Stimulated activated CD8-positive, alpha-beta memory T cell treated with anti-CD3 and anti-CD28 coated beads, Interleukin-12 subunit alpha, Interleukin-12 subunit beta, amount 100 ng/mL, for 1 hour (primary cell): ENCODE results near the gene MCF2L.

Source experiments
- DNase-seq: peaks from one replicate; pipeline ENCODE4 v3.0.0-alpha.2; 2020; ENCODE audit warnings: low read depth

MCF2L gene

DNA sequence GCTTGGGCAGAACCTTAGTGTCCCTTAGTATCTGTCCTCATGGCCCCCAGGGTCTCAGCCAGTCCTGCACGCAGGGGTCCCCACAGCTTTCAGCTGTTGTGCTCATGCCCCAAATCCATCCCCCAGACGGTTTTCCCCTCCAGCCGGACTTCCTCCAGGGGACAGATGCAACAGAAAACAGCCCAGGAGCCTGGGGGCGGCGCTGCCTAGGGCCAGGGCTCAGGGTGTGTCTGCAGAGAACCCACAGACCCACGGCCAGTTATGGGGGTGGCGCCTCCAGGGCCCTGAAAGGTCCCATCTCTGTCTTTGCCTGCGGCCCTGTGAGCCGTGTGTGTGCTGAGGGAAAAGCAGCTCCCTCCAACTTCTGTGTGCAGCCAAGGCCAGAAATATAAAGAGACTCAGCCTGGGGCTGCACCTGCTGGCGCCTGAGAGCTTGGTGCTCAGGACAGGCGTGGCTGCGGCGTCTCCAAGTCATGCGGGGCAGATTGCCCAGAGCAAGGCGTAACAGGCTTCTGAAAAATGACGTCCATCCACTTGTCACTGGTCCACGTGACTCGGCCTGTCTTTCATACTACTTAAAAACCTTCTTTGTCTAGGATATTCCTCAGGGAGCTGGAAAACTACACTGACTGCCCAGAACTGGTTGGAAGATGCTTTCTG, 114.5 kb downstream of the MCF2L start:
- no peak for DNase-seq

DNA sequence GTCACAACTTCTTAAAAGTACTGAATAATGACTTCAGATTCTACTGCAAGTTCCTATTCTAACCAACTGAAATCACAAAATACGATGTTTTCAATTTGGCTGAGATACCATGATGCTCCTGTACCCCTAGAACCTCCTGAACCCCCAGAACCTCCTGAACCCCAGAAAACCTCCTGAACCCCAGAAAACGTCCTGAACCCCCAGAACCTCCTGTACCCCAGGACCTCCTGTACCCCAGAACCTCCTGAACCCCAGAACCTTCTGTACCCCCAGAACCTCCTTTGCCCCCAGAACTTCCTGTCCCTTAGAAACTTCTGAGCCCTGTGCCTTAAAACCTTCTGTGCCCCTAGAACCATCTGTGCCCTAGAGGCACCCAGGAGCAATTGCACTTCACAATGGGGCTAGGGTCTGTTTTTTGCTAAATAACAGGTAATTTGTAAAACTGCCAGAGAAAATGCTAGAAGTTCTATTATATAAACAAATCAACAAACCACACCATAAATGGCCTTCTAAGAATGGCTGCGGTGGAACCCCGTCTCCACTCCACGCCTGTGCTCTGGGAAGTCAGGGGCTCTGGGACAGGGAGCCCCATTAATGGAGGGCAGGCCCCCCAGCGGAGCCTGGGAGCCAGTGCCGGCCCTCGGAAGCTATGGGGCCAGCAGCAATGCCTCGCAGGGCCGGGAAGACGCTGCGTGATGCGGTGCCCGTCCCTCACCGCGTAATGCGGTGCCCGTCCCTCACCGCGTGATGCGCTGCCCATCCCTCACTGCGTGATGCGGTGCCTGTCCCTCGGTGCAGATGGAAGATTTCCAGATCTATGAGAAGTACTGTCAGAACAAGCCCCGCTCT, 115.3 kb downstream of the MCF2L start:
- no peak for DNase-seq

DNA sequence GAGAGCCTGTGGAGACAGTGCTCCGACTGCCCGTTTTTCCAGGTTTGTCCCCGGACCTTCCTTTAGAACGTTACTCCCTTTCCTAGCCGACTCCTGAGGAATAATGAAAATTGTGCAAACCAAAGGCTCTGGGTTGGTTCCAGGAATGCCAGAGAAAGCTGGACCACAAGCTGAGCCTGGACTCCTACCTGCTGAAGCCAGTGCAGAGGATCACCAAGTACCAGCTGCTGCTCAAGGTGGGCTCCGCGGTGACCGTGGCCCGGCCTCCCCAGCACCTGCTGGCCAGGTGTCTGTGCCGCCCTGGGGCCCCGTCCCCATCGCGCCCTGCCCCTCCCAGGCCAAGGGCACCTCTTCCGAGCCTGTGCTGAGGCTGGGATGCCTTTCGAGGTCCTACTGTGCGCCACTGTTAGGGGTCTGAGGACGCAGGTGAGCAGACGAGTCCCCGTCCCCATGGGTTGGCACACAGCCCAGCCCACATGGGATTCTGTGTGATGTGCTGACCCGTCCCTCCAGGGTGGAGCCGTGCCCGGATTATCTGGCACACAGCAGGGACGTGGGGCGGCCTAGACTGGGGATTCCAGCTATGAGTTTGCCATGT, 116.0 kb downstream of the MCF2L start:
- DNase-seq, result no peak

DNA sequence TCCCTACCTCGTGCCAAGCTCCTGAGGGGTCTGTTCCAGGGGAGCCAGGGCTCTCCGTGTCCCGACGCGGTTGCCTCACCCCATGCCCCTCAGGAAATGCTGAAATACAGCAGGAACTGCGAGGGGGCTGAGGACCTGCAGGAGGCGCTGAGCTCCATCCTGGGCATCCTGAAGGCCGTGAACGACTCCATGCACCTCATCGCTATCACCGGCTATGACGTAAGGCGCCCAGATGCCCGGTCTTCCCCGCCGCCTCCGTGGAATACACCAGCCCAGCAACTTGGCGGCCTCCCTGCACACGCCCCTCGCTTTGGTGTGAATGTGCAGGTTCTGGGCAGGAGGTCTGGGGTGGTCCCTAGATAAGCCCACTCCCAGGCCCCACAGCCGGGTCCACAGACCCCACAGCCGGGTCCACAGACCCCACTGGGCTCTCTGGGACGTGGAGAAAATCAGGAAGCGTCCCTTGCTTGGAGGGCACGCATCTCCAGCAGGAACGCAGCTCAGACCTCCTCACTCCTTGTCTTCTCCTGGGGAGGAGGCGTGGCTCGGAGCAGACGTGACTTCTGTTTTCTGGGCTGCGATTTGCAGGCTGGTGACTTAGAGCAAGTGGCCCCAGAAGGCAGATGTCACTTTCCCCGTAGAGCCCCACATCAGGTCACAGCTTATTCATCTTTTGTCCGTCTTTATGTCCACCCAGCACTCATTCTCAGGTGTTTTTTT, 117.2 kb downstream of the MCF2L start:
- DNase-seq, result no peak

DNA sequence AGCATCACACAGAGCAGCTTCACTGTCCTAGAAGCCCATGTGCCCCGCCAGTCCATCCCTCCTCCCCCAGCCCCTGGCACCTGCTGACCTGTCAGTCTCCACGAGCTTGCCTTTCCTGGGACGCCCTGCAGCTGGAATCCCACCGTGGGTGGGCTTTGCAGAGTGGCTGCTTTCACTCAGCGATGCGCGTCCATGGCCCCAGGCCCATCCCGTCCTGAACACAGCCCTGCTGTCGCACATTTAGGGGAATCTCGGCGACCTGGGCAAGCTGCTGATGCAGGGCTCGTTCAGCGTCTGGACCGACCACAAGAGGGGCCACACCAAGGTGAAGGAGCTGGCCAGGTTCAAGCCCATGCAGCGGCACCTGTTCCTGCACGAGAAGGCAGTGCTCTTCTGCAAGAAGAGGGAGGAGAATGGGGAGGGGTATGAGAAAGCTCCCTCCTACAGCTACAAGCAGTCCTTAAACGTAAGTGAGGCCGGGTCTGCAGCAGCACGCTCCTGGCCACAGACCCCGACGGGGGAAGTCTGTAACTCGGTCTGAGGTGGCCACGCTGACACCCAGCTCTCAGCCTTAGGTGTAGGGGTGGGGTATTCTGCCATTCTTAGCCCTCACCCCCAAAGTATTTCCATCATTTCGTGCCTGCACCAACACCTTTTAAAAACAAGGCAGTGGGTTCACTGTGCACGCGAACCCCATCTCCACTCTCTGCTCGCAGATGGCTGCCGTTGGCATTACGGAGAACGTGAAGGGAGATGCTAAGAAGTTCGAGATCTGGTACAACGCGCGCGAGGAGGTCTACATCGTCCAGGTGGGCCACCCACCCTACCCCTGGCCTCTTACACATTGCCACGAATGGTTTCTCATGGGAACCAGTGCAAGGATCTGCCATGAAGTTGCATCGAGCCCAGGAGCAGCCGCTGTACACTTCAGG, 118.2 kb downstream of the MCF2L start:
- no peak for DNase-seq

DNA sequence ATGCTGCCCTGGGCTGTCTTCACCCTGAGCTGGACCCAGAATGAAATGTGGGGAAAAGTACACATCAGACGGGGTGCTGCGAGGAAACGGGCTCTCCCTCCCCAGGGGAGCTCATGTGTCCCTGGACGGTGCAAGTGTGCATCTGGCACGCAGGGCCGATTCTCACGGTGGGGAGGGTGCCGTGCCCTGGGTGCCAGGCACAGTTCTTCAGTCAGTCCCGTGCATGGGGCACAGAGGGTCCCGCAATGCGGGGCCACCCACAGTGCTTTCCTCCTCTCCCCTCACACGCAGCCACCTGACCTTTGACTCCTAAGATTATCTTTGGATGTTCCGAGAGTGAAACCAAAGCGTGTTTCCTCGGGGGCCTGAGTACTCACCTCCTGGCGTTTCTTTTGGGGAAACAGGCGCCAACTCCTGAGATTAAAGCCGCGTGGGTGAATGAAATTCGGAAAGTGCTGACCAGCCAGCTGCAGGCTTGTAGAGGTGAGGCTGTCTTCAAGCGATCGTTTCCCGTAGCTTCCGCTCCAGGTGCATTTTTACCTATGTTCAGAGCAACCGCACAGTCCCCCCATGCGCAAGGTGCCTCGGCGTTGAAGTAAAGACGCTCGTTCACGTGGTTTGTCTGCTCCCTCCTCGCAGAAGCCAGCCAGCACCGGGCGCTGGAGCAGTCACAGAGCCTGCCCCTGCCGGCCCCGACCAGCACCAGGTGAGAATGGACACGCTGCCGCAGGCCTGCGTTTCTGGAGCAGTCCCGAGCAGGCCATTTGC, 119.1 kb downstream of the MCF2L start:
- no peak for DNase-seq

DNA sequence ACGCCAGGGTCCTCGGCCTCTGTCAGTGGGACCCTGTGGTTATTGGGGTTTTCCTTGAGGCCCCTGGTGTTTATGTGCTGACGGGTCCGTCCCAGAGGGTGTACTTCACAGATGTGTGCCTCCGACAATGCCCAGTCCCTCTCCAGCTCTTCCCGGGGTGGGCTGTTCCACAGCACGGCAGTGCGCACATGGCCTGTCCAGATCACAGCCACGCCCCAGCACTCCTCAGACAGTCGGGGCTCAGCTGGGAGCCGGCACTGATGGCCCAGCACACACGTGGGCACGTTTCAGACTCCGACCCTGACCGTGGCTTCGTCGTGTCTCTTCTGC, 119.6 kb downstream of the MCF2L start:
- no peak for DNase-seq

GRCh38 chr13:113089693-113090414, 120.8 kb downstream of the MCF2L start:
- no peak for DNase-seq

DNA sequence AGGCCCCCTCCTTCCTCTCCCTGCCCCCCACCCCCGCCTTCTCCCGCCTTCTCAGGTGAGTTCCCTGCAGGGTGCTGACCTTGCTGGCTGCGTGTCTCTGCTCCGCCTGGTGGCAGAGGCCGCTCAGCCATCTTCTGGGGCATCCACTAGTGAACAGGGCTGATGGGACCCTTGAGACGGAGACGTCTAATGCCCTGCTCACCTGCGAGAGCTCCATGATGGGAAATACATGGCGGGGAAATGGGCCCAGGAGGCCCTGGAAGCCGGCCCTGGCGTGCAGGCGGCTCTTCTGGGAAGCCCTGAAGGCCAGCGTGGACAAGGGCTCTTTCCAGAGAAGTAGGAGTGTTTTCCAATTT, 121.4 kb downstream of the MCF2L start:
- no peak for DNase-seq

DNA sequence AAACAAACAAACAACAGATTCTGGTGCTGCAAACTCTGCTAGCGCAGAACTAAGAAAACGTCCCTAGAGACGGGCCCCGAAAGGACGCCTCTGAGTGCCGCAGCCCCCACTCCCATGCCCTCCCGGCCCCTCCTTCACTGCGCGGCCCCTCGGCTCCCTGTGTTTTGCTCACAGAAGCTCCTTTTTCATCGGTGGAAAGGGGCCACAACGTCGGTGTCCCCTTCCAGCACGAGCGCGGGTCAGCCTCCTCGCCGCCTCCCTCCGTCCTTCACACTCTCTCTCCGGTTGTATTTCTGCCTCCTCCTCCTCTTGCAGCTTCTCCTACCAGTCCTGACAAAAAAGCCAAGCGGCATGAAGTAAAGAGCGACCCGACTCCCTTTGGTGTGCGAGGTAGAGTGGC, 121.8 kb downstream of the MCF2L start:
- DNase-seq, result no peak

DNA sequence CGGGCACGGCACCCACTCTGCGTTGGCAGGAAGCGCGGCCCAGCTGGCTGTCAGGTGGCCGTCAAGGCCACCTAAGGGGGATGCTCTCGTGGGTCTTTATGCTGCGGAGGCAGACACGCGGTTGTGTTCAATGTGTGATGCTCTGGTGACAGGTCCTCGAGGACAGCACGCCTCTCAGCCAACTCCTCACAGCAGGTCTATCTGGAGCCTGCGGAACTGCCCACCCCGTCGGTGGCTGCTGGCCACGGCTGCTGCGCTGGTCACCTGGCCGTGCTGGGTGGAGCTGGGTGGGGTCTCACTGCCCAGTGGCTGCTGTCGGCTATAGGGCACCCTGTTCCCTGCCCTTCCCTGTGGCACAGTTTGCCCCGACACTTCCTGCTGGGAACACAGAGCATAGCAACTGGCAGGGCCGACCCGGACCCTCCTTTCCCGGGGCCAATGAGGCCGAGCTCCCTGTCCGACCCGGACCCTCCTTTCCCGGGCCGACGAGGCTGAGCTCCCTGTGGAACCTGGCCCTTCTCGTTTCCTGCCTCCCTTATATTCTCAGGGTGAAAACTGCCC, 122.3 kb downstream of the MCF2L start:
- no peak for DNase-seq

DNA sequence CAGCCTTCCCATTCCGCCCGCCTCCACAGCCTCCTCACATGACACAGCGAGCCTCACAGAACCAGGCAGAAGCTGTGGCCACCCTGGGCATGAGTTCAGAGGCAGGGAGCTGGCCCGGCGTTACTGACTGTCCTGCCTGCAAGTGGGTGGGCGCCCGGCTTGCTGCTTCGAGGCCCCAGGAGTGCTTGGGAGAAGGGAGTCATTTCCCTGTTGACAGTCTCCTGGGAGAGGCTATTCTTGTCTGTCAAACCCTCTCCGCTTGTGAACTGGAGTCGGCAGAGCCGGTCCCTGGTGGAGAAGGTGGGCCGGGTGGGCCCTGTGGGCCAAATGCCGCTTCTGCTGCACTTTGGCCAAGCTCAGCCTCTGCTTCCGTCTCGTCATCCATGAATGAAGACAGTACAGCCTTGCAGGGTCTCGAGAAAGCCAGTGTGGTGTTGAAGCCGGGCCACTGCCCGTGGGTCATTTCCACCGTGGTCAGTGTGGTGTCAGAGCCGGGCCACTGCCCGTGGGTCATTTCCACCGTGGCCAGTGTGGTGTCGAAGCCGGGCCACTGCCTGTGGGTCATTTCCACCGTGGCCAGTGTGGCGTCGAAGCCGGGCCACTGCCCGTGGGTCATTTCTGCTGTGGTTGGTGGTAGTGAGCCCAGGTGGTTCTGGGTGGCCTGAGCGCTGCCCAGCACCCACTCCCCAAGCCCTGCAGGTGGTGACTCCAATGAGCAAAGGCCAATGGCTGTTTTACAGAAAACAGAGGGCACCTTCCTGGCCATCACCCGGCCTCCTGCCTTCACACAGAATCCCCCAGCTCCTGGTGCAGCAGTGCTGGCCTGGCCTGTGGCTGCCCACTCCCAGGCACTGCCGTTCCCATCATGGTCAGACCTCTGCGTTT, 123.1 kb downstream of the MCF2L start:
- DNase-seq, result no peak

GRCh38 chr13:113092776-113093579, 124.0 kb downstream of the MCF2L start:
- no peak for DNase-seq

DNA sequence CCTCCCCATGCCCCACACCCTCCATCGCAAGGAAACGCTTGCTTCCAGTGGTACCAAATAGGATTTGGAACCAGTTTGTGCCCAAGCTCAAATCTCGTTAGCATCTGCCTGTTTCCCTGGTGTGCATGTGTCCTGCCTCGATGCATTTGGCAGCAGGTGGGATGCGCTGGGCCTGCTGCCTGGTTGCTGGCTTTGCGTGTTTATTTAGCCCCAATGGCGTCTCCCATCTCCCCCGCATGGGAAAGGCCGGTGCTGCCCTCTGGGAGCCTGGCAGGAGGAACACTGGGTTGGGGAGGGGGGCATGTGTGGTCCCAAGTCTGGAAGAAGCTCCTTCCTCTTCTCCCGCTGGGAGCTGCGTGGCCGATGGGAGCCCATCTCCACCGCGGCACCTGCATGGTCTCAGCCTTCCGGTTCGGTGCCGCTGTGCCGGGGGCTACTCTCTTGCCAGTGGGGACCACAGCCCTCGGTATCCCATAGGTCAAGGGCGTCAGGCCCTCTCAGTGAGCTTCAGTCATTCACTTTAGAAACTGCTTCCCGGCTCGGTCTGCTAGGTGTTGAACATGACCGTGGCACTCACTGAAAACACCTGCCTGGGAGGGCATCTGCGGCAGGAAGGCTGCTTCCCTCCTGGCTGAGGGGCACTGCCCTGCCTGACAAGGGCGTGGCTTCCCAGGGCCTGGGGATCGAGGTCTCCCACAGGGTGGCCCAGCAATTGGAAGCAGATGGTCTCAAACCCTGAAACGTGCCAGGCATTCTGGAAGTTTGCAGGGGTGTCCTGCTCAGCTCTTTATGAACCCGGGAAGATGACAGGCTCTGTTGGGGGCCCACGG, 124.8 kb downstream of the MCF2L start:
- no peak for DNase-seq

GRCh38 chr13:113094410-113094800, 125.4 kb downstream of the MCF2L start:
- no peak for DNase-seq

DNA sequence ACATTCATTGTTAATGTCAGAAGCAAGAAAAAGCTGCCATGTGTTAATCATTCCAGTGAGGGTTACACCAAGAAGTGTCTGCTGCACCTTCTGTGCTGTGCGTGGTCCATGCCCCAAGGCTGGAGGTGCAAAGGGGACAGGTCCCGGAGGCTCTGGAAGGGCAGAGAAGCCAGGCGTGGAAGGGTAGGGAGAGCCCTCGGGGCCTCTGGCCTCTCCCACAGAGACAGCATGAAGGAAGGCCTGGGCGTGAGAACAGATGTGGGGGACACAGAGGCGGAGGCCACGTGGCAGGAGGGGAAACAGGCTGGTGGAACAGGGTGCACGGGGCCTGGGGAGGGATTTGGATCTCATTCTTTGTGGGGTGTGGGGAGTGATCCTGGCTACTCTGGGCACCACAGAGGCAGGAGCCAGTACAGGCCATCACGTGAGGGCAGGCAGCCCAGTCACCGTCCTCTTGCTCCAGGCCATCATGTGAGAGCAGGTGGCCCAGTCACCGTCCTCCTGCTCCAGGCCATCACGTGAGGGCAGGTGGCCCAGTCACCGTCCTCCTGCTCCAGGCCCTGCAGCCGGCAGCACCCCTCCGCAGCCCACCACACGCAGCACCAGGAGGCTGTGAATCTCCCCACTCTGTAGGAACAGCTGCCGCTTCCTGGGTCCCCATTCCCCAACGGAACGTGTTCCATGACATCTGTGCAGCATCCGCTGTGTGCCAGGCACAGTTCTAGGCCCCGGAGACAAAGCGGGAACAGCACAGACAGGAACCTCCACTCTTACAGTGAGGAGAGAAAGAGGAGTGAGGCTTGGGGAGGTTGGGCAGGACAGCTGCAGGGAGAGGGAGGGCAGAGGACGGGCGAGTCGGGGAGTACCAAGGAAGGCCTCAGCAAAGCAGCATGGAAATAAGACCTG, 126.4 kb downstream of the MCF2L start:
- no peak for DNase-seq
